Neural crest cell (in vitro differentiated cells): ENCODE data around the gene PROK1. TPM values are rescaled to one million over a fixed set of nuclear protein-coding genes. Genes with fewer than 3 reads are reported as not detected.

Source experiments
- DNase-seq: peaks from one replicate; pipeline ENCODE4 v3.0.0; 2021; ENCODE audit warnings: low read depth, mixed read lengths, low spot score
- H3K27ac Mint-ChIP-seq: one replicate; pipeline ENCODE4 v1.8.0; 2021; ENCODE audit warnings: mild to moderate bottlenecking, mixed read lengths; ENCODE audit not compliant: unreplicated experiment
- H3K27me3 Mint-ChIP-seq: 2 replicates; pipeline ENCODE4 v1.8.0; 2021; ENCODE audit warnings: low read depth, mild to moderate bottlenecking, mixed read lengths
- H3K36me3 Mint-ChIP-seq: 2 replicates; pipeline ENCODE4 v1.8.0; 2021; ENCODE audit warnings: low read depth, mild to moderate bottlenecking, mixed read lengths
- H3K4me1 Mint-ChIP-seq: 2 replicates; pipeline ENCODE4 v1.8.0; 2021; ENCODE audit warnings: mixed read lengths
- H3K4me3 Mint-ChIP-seq: one replicate; pipeline ENCODE4 v1.8.0; 2021; ENCODE audit warnings: mild to moderate bottlenecking, mixed read lengths
- H3K9me3 Mint-ChIP-seq: 2 replicates; pipeline ENCODE4 v1.8.0; 2021; ENCODE audit warnings: mixed read lengths
- CTCF ChIP-seq: fragments of 200-600 bp; sonication (generic); conservative IDR thresholded peaks from 2 replicates; pipeline ENCODE4 v1.5.0; 2021; ENCODE audit warnings: antibody characterized with exemption, mild to moderate bottlenecking
- total RNA-seq: library from RNA; stranded (reverse); gene quantifications from 2 replicates; pipeline ENCODE4 v1.2.1, GENCODE V29; 2021

Gene PROK1
- total RNA-seq, 1 donor from 2014 or later, result not detected

- H3K4me3 Mint-ChIP-seq, result no peak overlapping the region
- peaks cover 9% of the 10 kb centered on the region for H3K27me3 Mint-ChIP-seq
- no peak for TF ChIP-seq CTCF
- peaks cover 16% of the 10 kb centered on the region for H3K4me1 Mint-ChIP-seq
- H3K9me3 Mint-ChIP-seq, result no peaks in the 10 kb centered on the region
- H3K36me3 Mint-ChIP-seq, result no peaks in the 10 kb centered on the region
- H3K27ac Mint-ChIP-seq, result no peak overlapping the region
- no peak for DNase-seq
Observed at GRCh38 chr1:110505596-110505995, 54.6 kb downstream of the PROK1 start.

GRCh38 chr1:110506541-110506940 lies 55.6 kb downstream of the PROK1 start:
- H3K4me1 Mint-ChIP-seq, result peaks cover 16% of the 10 kb centered on the region
- no peak for DNase-seq
- no peaks in the 10 kb centered on the region for H3K9me3 Mint-ChIP-seq
- TF ChIP-seq CTCF, result no peak
- no peak overlapping the region for H3K4me3 Mint-ChIP-seq
- peaks cover 7% of the 10 kb centered on the region for H3K27me3 Mint-ChIP-seq
- H3K36me3 Mint-ChIP-seq, result no peaks in the 10 kb centered on the region
- H3K27ac Mint-ChIP-seq, result no peak overlapping the region

Other genes with a start within 250 kb of the PROK1 start
- 4.5 and 5.9 TPM in 2 replicates for gene KCNC4, start 240.8 kb upstream of the PROK1 start, total RNA-seq
- 52.6 and 54.0 TPM in 2 replicates for gene RBM15, start 111.8 kb upstream of the PROK1 start, total RNA-seq
- gene SLC16A4, start 60.1 kb upstream of the PROK1 start, total RNA-seq, result 0.96 and 1.8 TPM in 2 replicates
- gene LAMTOR5, start 43.5 kb upstream of the PROK1 start, total RNA-seq, result 116 and 128 TPM in 2 replicates
- gene KCNA10, start 68.0 kb downstream of the PROK1 start, total RNA-seq, result not detected in 2 replicates
- gene KCNA2, start 155.2 kb downstream of the PROK1 start, total RNA-seq, result 2.5 and 2.8 TPM in 2 replicates
- gene KCNA3, start 223.8 kb downstream of the PROK1 start, total RNA-seq, result 2.8 TPM in 2 replicates